GM12878 (cell line): ENCODE data around the gene ST6GALNAC3. TPM values are rescaled to one million over a fixed set of nuclear protein-coding genes. Genes with fewer than 3 reads are reported as not detected.

Experiments
- ATAC-seq: fragments of 200-7000 bp; cut with Tn5 transposase; 3 replicates; pipeline ENCODE4 v1.9.1; 2020; ENCODE audit warnings: mild to moderate bottlenecking, moderate library complexity
- BruUV-seq: library from RNA; stranded (reverse); fragments of 400-500 nt; replicated peaks from 2 replicates; lab custom pipeline; 2021; lab: Mats Ljungman, UMichigan
- CTCF ChIA-PET: fragments of 300-600 bp; sonication (Branson Sonifier 250); formaldehyde crosslinking; extraction: SDS; loops from one replicate; lab custom pipeline; 2021; ENCODE audit warnings: inconsistent platforms; lab: Yijun Ruan, JAX
- POLR2A ChIA-PET: fragments of 350-600 bp; formaldehyde crosslinking; extraction: SDS; loops from one replicate; lab custom pipeline; 2021; ENCODE audit warnings: inconsistent platforms; lab: Charles Lee
- RAD21 ChIA-PET: fragments of 300-600 bp; sonication (Branson Sonifier 250); formaldehyde crosslinking; loops from one replicate; lab custom pipeline; 2023; ENCODE audit warnings: antibody characterized with exemption; ENCODE audit not compliant: unreplicated experiment; lab: Charles Lee
- SMC1A ChIA-PET: fragments of 300-600 bp; sonication (Branson Sonifier 250); formaldehyde crosslinking; loops from one replicate; lab custom pipeline; 2023; ENCODE audit not compliant: unreplicated experiment, uncharacterized antibody; lab: Charles Lee
- DNase-seq: peaks from one replicate; pipeline ENCODE4 v3.0.0-alpha.2; 2011; ENCODE audit warnings: low read depth, low spot score
- FAIRE-seq: peaks from 3 replicates; lab custom pipeline; 2011; peaks lifted over from hg19 to GRCh38; lab: Jason Lieb, UNC
- H2AFZ ChIP-seq: 2 replicates; pipeline ENCODE4 v1.6.0; 2011; ENCODE audit warnings: low read depth, low read length, control low read depth; ENCODE audit not compliant: control insufficient read depth
- H3K27ac ChIP-seq: 2 replicates; pipeline ENCODE4 v1.5.1; 2011; ENCODE audit warnings: control low read depth; ENCODE audit not compliant: control insufficient read depth, insufficient read depth
- H3K27me3 ChIP-seq, 2 experiments: replicated peaks in 1 of 2; 2 replicates each; pipeline versions ENCODE4 v1.6.0 to v1.6.1; 2011; ENCODE audit warnings: low read length in 1 of 2; ENCODE audit not compliant: control insufficient read depth in 2 of 2, insufficient read depth in 2 of 2
- H3K36me3 ChIP-seq, 2 experiments: 2 replicates each; pipeline ENCODE4 v1.5.1; 2011; ENCODE audit warnings: low read length in 1 of 2; ENCODE audit not compliant: control insufficient read depth in 2 of 2, insufficient read depth in 2 of 2
- H3K4me1 ChIP-seq: 2 replicates; pipeline ENCODE4 v1.6.1; 2011; ENCODE audit warnings: mild to moderate bottlenecking, low read length, moderate library complexity, mixed read lengths; ENCODE audit not compliant: control insufficient read depth, insufficient read depth
- H3K4me2 ChIP-seq: 2 replicates; pipeline ENCODE4 v1.6.0; 2011; ENCODE audit warnings: control low read depth; ENCODE audit not compliant: control insufficient read depth, insufficient read depth
- H3K4me3 ChIP-seq: fragments of 200-600 bp; sonication (generic); 2 replicates; pipeline ENCODE4 v1.5.1; 2016
- H3K79me2 ChIP-seq: 2 replicates; pipeline ENCODE4 v1.6.0; 2011; ENCODE audit warnings: low read length; ENCODE audit not compliant: control insufficient read depth, insufficient read depth
- H3K9ac ChIP-seq: 2 replicates; pipeline ENCODE4 v1.8.0; 2011; ENCODE audit warnings: low read length, control low read depth, mixed read lengths; ENCODE audit not compliant: control insufficient read depth, insufficient read depth
- H3K9me3 ChIP-seq: replicated peaks from 3 replicates; pipeline ENCODE4 v1.5.1; 2011; ENCODE audit warnings: mild to moderate bottlenecking, low read length; ENCODE audit not compliant: control insufficient read depth, insufficient read depth
- H4K20me1 ChIP-seq: 2 replicates; pipeline ENCODE4 v1.6.0; 2011; ENCODE audit not compliant: control insufficient read depth, insufficient read depth
- CHD4 ChIP-seq: fragments of 200-600 bp; sonication (generic); IDR thresholded peaks from 2 replicates; pipeline ENCODE4 v1.6.1; 2016; ENCODE audit warnings: mild to moderate bottlenecking
- CREB1 ChIP-seq: IDR thresholded peaks from 2 replicates; pipeline ENCODE4 v1.6.1; 2012; ENCODE audit warnings: low read depth, mild to moderate bottlenecking, inconsistent platforms
- CREM ChIP-seq: IDR thresholded peaks from 2 replicates; pipeline ENCODE4 v1.6.1; 2014; ENCODE audit warnings: antibody characterized with exemption, low read depth
- EP300 ChIP-seq, 2 experiments: fragments of 150-350 bp in 1 of 2; IDR thresholded peaks; 2 replicates each; pipeline ENCODE4 v1.6.1; 2011 to 2012; ENCODE audit warnings: low read depth in 2 of 2, low read length in 2 of 2, borderline replicate concordance in 1 of 2, improper control_type of control experiment in 1 of 2, inconsistent platforms in 1 of 2; ENCODE audit not compliant: control insufficient read depth in 1 of 2
- MTA2 ChIP-seq: fragments of 450-650 bp; IDR thresholded peaks from 2 replicates; pipeline ENCODE4 v1.6.1; 2016; ENCODE audit warnings: low read depth, mild to moderate bottlenecking, moderate library complexity
- MXI1 ChIP-seq: fragments of 150-350 bp; IDR thresholded peaks from 2 replicates; pipeline ENCODE4 v1.6.1; 2011; ENCODE audit warnings: low read depth, mild to moderate bottlenecking, inconsistent platforms, low read length, improper control_type of control experiment
- MYC ChIP-seq: IDR thresholded peaks from 2 replicates; pipeline ENCODE4 v1.6.1; 2011; ENCODE audit warnings: mild to moderate bottlenecking, low read length, moderate library complexity, inconsistent platforms; ENCODE audit not compliant: insufficient read depth, insufficient replicate concordance, insufficient read length, severe bottlenecking
- NR2C2 ChIP-seq: IDR thresholded peaks from 2 replicates; pipeline ENCODE4 v1.6.1; 2011; ENCODE audit warnings: borderline replicate concordance, low read depth; ENCODE audit not compliant: control insufficient read depth, insufficient read length
- PAX8 ChIP-seq: fragments of 450-650 bp; IDR thresholded peaks from 2 replicates; pipeline ENCODE4 v1.6.1; 2017; ENCODE audit warnings: mild to moderate bottlenecking, moderate library complexity
- SMAD1 ChIP-seq: fragments of 450-650 bp; IDR thresholded peaks from 2 replicates; pipeline ENCODE4 v1.6.1; 2018; ENCODE audit warnings: mild to moderate bottlenecking, low read depth; ENCODE audit not compliant: partially characterized antibody
- SRF ChIP-seq, 2 experiments: IDR thresholded peaks; 2 replicates each; pipeline ENCODE4 v1.6.1; 2011; ENCODE audit warnings: low read depth in 2 of 2, low read length in 2 of 2, mild to moderate bottlenecking in 1 of 2, moderate library complexity in 1 of 2
- TBL1XR1 ChIP-seq: IDR thresholded peaks from 2 replicates; pipeline ENCODE4 v1.6.1; 2012; ENCODE audit warnings: low read depth, low read length, improper control_type of control experiment
- WRNIP1 ChIP-seq: IDR thresholded peaks from 2 replicates; pipeline ENCODE4 v1.6.1; 2011; ENCODE audit warnings: low read depth, low read length, improper control_type of control experiment, borderline replicate concordance
- WGBS: methylation state at CpG from one replicate; pipeline ENCODE4 v1.1.6; 2016; ENCODE audit warnings: low lambda C conversion rate; ENCODE audit not compliant: insufficient replicate concordance, insufficient coverage; ENCODE audit errors: missing lambda C conversion rate; 5-methylcytosine and 5-hydroxymethylcytosine counted together
- in situ Hi-C: fragments of 300-500 bp; cut with MboI; formaldehyde crosslinking; loops from 9 replicates; pipeline ENCODE4 v1.14.3; 2018; ENCODE audit warnings: mixed read lengths
- intact Hi-C: fragments of 100-400 bp; cut with micrococcal nuclease; formaldehyde crosslinking; loops from one replicate; pipeline ENCODE4 v1.14.2; 2022; ENCODE audit not compliant: unreplicated experiment
- polyA plus RNA-seq, 11 experiments: library from polyadenylated mRNA; depleted of rRNA in 4 of 11; unstranded in 6 of 11; stranded (reverse) in 5 of 11; fragments of >200 nt; fragmentation: Nextera tagmentation in 4 of 11; fragmentation: Illumina TruSeq in 1 of 11; extraction: Ambion mirVana in 4 of 11; extraction: Trizol in 1 of 11; gene quantifications; 1 replicate in 1 of 11; 2 replicates in 10 of 11; pipeline versions ENCODE4 v1.2.1 to v1.2.3, GENCODE V29; 2011 to 2016; ENCODE audit warnings: inconsistent platforms in 2 of 11, missing spikeins in 2 of 11, low read depth in 1 of 11
- total RNA-seq, 4 experiments: library from RNA; depleted of rRNA in 3 of 4; stranded (reverse); fragments of >200 nt in 3 of 4; fragmentation: Illumina TruSeq in 1 of 4; extraction: Trizol in 1 of 4; gene quantifications; 2 replicates each; pipeline versions ENCODE4 v1.2.1 to v1.2.3, GENCODE V29; 2013 to 2021
- TF ChIP-seq, protein P1 (sequence below): IDR thresholded peaks from 2 replicates; pipeline ENCODE4 v1.6.1; 2012; ENCODE audit warnings: low read depth, low read length, improper control_type of control experiment
- TF ChIP-seq, protein P2 (sequence below): IDR thresholded peaks from 2 replicates; pipeline ENCODE4 v1.6.1; 2012; ENCODE audit warnings: low read length, inconsistent platforms
- TF ChIP-seq, protein P3 (sequence below): fragments of 450-650 bp; IDR thresholded peaks from 2 replicates; pipeline ENCODE4 v1.6.1; 2017; ENCODE audit warnings: mild to moderate bottlenecking, moderate library complexity

Gene ST6GALNAC3
- total and polyA plus RNA-seq, 10 of the 15 experiments (the other 5 are each of a cell fraction or from before 2014, with no cell fraction given): 0.04 to 0.68 (median 0.18) TPM; not detected in 3

DNA sequence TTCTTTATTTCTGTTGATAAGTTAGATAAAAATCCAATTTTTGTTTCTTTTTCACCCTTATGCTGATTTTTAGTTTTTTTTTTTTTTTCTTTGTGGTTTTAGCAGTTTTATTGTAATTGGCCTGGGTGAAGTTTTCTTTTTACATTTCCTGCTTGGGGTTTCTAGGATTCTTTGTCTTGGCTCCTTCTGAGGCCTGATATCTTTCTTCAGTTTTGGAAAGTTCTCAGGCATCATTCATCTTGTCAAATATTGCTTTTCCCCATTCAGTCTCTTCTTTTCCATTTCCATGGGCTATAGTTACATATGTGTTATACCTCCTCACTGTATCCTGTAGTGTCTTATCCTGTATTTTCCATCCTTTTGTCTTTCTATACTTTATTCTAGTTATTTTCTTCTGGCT is 28.5 kb downstream of the ST6GALNAC3 start (continued):
- TF ChIP-seq MYC: no peak

DNA sequence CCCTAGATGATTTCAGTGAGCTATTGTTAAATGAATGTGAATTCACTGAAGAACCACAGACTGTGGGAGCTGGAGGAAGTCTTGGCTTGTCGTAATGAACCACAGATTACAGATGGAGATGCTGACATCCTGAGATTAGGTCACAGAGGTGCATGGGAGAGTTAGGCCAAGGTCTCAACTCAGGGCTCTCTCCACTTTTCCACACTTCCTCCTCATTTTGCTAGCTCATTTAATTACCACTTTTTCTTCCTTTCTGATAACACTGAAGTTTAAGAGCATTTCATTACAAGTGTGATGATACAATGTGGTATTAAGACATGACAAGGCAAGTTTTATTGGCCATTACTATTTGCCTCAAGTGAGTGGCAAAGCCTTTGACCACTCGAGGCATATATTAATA is 30.8 kb downstream of the ST6GALNAC3 start:
- RAD21 ChIA-PET: no interaction called here
- Histone ChIP-seq H3K36me3 (no peaks in the 10 kb centered on the region), H3K9me3 (no peaks in the 10 kb centered on the region), H3K4me1 (no peaks in the 10 kb centered on the region), H3K27me3 (no peaks in the 10 kb centered on the region), H3K79me2 (no peaks in the 10 kb centered on the region), H3K4me2 (no peak overlapping the region), H3K4me3 (no peak overlapping the region), H4K20me1 (no peaks in the 10 kb centered on the region), H3K27ac (no peak overlapping the region), H3K9ac (no peak overlapping the region), H2AFZ (no peak overlapping the region)
- ATAC-seq: no peak
- in situ Hi-C loops: no loop called here
- WGBS: 17% methylated on average over 2 of the region's 2 CpGs
- POLR2A ChIA-PET: no interaction called here
- no peak for DNase-seq
- BruUV-seq: no TSS peak
- no peak for FAIRE-seq
- TF ChIP-seq, protein P1, sequence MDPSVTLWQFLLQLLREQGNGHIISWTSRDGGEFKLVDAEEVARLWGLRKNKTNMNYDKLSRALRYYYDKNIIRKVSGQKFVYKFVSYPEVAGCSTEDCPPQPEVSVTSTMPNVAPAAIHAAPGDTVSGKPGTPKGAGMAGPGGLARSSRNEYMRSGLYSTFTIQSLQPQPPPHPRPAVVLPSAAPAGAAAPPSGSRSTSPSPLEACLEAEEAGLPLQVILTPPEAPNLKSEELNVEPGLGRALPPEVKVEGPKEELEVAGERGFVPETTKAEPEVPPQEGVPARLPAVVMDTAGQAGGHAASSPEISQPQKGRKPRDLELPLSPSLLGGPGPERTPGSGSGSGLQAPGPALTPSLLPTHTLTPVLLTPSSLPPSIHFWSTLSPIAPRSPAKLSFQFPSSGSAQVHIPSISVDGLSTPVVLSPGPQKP: no peak
- TF ChIP-seq CHD4 (no peak), MYC (no peak), EP300 (IDR thresholded peaks at IDR 0.05; ENCODE audit: borderline replicate concordance in 1 of 2, control insufficient read depth in 1 of 2, low read depth in 2 of 2, low read length in 2 of 2) (no peak), WRNIP1 (no peak), SMAD1 (no peak), CREM (no peak), SRF (IDR thresholded peaks at IDR 0.05; ENCODE audit: low read depth in 2 of 2, low read length in 2 of 2) (no peak), PAX8 (no peak), TBL1XR1 (no peak), MTA2 (no peak), CREB1 (no peak), MXI1 (no peak), NR2C2 (no peak)
- TF ChIP-seq, protein P2, sequence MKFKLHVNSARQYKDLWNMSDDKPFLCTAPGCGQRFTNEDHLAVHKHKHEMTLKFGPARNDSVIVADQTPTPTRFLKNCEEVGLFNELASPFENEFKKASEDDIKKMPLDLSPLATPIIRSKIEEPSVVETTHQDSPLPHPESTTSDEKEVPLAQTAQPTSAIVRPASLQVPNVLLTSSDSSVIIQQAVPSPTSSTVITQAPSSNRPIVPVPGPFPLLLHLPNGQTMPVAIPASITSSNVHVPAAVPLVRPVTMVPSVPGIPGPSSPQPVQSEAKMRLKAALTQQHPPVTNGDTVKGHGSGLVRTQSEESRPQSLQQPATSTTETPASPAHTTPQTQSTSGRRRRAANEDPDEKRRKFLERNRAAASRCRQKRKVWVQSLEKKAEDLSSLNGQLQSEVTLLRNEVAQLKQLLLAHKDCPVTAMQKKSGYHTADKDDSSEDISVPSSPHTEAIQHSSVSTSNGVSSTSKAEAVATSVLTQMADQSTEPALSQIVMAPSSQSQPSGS: no peak
- TF ChIP-seq, protein P3, sequence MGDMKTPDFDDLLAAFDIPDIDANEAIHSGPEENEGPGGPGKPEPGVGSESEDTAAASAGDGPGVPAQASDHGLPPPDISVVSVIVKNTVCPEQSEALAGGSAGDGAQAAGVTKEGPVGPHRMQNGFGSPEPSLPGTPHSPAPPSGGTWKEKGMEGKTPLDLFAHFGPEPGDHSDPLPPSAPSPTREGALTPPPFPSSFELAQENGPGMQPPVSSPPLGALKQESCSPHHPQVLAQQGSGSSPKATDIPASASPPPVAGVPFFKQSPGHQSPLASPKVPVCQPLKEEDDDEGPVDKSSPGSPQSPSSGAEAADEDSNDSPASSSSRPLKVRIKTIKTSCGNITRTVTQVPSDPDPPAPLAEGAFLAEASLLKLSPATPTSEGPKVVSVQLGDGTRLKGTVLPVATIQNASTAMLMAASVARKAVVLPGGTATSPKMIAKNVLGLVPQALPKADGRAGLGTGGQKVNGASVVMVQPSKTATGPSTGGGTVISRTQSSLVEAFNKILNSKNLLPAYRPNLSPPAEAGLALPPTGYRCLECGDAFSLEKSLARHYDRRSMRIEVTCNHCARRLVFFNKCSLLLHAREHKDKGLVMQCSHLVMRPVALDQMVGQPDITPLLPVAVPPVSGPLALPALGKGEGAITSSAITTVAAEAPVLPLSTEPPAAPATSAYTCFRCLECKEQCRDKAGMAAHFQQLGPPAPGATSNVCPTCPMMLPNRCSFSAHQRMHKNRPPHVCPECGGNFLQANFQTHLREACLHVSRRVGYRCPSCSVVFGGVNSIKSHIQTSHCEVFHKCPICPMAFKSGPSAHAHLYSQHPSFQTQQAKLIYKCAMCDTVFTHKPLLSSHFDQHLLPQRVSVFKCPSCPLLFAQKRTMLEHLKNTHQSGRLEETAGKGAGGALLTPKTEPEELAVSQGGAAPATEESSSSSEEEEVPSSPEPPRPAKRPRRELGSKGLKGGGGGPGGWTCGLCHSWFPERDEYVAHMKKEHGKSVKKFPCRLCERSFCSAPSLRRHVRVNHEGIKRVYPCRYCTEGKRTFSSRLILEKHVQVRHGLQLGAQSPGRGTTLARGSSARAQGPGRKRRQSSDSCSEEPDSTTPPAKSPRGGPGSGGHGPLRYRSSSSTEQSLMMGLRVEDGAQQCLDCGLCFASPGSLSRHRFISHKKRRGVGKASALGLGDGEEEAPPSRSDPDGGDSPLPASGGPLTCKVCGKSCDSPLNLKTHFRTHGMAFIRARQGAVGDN: no peak
- TF ChIP-seq, all 136 proteins: peak for 0
- SMC1A ChIA-PET: interaction anchor here (1.5 kb wide), 1 partner anchor 12 kb away, joined by 3 read pairs; no protein-coding TSS in a partner anchor
- intact Hi-C loops: no loop called here
- CTCF ChIA-PET: no interaction called here
